ENCODE measurements around the gene EXOC2. TPM values are rescaled to one million over a fixed set of nuclear protein-coding genes. Genes with fewer than 3 reads are reported as not detected.

The EXOC2 gene
- polyA plus RNA-seq, 3 donors = 19.9 to 23.9 (median 22.8) TPM

GRCh38 chr6:659716-660581 lies 33.0 kb downstream of the EXOC2 start:
- DNase-seq (ENCODE audit: extremely low read depth in 1 of 11, low read depth in 9 of 11, low spot score in 4 of 11) = no peak

DNA sequence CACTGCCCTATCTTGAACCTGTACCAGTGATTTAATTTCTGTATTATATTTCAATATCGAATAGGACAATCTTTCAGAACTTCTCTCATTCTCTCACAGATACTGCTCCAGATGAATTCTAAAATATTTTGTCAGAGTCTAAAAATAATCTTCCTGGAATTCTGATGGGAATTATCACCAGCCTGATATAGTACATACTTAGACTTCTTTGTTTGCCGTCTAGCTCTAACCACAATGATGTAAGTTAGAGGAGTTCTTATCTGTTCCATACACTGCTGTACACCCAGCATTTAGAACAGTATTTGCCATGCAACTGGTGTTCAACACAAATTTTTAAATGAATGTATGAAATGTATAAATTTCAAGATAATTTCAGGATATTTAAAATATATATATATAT lies 34.7 kb downstream of the EXOC2 start:
- DNase-seq (ENCODE audit: extremely low read depth in 1 of 11, low read depth in 9 of 11, low spot score in 4 of 11) = no peak

DNA sequence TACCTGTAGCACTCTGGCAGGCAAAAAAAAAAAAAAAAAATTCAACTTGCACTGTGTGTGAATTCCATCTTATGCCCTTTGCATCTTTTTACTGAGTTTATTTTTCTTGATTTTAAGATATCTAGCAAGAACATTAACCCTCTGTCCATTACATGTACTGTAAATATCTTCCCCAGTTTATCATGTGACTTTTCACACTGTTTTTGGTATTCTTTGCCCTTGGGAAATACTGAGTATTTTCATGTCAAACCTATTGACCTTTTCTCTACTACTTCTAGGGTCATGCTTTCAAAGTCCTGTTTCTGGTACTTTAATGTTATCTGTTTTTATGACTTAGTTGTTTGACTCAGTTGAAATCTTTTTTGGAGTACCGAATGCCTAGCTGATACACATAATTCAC lies 35.2 kb downstream of the EXOC2 start:
- DNase-seq (ENCODE audit: extremely low read depth in 1 of 11, low read depth in 9 of 11, low spot score in 4 of 11) = no peak

GRCh38 chr6:656460-657252 lies 36.3 kb downstream of the EXOC2 start, which contains the start of gene HUS1B:
TSS of gene HUS1B (minus strand) at chr6:657100. CDS start at chr6:656944, 156 bp downstream.
- no peak for DNase-seq (ENCODE audit: extremely low read depth in 1 of 11, low read depth in 9 of 11, low spot score in 4 of 11)

GRCh38 chr6:654136-654535 lies 38.8 kb downstream of the EXOC2 start:
- DNase-seq (ENCODE audit: extremely low read depth in 1 of 11, low read depth in 9 of 11, low spot score in 4 of 11) = no peak

- DNase-seq (ENCODE audit: extremely low read depth in 1 of 11, low read depth in 9 of 11, low spot score in 4 of 11) = no peak
Measured at GRCh38 chr6:652865-653264, 40.1 kb downstream of the EXOC2 start.

- DNase-seq (ENCODE audit: extremely low read depth in 1 of 11, low read depth in 9 of 11, low spot score in 4 of 11) = no peak
Measured at GRCh38 chr6:650098-650497, 42.8 kb downstream of the EXOC2 start.

GRCh38 chr6:642805-643204 lies 50.1 kb downstream of the EXOC2 start:
- no peak for DNase-seq (ENCODE audit: extremely low read depth in 1 of 11, low read depth in 9 of 11, low spot score in 4 of 11)

DNA sequence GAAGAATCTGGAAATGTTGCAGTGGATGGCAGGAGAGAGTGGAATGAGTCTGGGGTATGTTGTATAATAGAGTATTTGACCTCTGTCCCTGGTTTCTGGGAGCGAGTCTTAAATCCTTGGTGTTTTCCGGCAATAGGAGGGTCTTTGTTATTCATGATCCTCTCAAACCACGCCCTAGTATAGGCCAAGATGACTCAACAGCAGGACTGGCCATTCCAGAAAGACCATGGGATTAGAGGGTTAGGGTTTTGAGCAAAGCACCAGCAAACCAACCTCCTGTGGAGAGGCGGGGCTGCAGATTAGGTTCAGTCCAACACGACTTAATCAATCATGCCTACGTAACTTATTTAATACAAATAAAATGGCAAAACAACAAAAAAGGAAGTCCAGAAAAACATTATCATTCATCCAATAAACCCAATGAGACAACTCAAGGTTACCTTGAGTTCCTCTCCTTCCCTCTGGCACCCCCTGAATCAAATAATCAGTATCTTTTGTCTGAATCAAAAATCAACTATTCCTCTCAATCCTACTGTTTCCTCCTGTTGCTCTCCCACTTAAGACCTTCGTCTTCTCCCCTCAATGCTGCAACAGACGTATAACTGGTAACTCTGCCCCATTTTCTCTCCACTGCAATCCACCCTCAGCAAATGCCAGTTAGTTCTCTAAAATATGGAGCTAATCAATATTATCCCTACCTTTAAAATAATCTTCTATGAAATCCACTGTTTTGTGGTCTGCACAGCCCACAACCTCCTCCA lies 51.5 kb downstream of the EXOC2 start:
- DNase-seq (ENCODE audit: extremely low read depth in 1 of 11, low read depth in 9 of 11, low spot score in 4 of 11) = no peak

DNA sequence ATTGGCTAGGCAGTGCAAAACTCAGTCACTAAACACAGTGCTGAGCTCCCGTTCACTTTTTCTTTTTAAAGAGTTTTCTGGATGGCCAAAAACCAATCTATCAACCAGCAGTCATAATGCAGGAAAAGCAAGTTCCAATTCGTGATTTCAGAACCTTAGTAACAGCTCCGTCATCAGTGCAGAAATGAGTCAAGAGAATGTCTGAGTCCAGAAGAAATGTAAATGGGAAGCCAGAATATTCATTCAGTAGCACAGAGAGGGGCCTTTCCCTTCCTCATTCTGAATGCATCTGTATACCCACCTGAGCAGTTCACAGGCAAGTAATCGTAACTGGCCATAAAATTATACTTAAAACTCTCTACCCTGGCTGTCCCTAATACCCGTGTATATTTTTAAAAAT lies 56.5 kb downstream of the EXOC2 start:
- no peak for DNase-seq (ENCODE audit: extremely low read depth in 1 of 11, low read depth in 9 of 11, low spot score in 4 of 11)

GRCh38 chr6:635233-635632 lies 57.7 kb downstream of the EXOC2 start:
- no peak for DNase-seq (ENCODE audit: extremely low read depth in 1 of 11, low read depth in 9 of 11, low spot score in 4 of 11)

GRCh38 chr6:633611-634010 lies 59.3 kb downstream of the EXOC2 start:
- DNase-seq (ENCODE audit: extremely low read depth in 1 of 11, low read depth in 9 of 11, low spot score in 4 of 11) = no peak

DNA sequence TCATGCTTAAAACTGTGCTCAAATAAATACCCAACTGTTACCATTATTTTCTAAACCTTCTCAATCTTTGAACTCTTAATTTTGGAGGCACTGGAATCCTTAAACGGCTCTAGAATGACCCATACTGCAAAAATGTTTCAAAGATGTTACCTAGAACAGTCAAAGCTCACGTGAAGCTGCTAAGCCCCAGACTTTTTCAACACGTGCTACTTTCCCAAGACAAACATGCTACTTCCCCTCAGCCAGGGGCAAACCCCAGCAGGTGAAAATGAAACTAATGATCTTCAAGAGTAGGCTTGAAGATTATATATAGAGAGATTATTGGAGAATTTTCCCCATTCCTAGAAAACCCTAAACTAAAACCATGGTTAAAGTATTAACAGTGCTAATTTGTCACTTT lies 64.2 kb downstream of the EXOC2 start:
- DNase-seq (ENCODE audit: extremely low read depth in 1 of 11, low read depth in 9 of 11, low spot score in 4 of 11) = no peak

DNA sequence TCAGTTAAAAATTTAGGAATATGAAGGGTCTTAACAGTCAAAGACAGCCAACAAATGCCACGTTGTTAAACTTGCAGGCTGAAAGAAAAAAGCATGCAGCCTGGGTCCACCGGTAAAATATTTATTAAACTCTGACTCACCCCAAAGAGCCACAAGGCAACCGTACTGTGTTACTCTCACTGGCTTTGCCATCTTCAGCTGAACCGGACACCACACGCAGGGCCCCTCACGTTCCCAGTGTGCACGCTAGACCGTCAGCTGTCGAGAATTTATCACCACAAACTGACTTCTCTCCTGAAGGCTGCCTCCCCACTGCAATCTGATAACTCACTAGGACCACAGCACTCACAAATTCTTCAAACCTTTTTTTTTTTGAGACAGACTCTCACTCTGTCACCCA lies 66.7 kb downstream of the EXOC2 start:
- DNase-seq (ENCODE audit: extremely low read depth in 1 of 11, low read depth in 9 of 11, low spot score in 4 of 11) = peak in 7 of 11 donors; percentile 15 to 59 (median 34)

- peak in 2 of 11 donors; percentile 8 to 20 for DNase-seq (ENCODE audit: extremely low read depth in 1 of 11, low read depth in 9 of 11, low spot score in 4 of 11)
Measured at GRCh38 chr6:624979-625378, 68.0 kb downstream of the EXOC2 start.

DNA sequence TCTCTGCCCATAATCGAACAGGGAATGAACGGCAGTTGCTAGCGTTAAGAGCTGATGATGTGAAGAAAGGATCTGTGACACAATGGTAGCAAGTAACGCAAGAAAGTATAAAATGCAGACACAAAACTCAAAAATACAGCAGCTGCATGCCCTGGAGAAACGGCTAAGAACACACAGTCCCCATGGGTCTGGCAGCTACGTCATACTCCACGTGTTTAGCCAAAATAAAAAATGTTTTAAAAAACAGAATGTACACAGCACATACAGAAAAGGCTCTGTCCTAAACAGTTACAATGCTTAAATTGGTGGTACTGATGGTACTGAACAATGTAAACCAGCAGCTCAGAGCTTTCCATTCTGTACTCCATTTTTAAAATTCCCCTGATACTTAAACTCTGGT lies 70.5 kb downstream of the EXOC2 start:
- no peak for DNase-seq (ENCODE audit: extremely low read depth in 1 of 11, low read depth in 9 of 11, low spot score in 4 of 11)

DNA sequence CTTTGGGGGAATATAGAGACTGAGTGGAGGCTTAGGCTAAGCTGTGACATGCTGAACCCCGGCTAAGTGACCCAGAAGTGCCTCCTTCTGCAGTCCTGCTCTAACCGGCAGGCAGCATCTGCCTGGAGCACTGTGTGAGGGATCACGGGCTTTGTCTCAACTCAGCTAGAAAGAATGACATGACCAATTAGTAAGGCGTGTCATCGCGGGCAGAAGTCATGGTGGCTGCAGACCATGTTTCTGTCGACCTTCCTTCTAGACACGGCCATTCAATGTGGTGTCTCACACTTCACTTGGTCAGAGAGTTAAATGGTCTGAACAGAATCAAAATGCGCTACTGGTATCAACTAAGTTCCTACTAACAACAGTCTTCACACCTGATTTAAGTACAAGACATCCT lies 71.0 kb downstream of the EXOC2 start:
- no peak for DNase-seq (ENCODE audit: extremely low read depth in 1 of 11, low read depth in 9 of 11, low spot score in 4 of 11)

DNA sequence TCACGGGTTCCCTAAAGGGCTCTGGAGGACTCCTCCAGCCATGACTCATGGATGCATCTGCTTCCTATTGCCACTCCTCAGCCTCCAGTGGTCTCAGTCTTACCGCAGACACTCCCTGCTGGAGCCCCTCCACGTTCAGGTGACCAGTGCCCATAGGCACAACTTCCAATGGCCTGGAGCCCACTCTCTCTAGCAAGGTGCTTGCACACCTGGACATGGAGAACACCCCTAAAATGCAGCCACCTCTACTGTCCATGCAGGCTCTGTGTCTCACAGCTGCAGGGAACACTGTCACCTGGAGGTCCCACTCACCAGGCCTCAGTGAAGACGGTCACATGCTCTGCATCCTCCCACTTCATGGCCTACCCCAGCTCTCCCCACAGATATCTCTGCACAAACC lies 72.0 kb downstream of the EXOC2 start:
- DNase-seq (ENCODE audit: extremely low read depth in 1 of 11, low read depth in 9 of 11, low spot score in 4 of 11) = no peak

DNA sequence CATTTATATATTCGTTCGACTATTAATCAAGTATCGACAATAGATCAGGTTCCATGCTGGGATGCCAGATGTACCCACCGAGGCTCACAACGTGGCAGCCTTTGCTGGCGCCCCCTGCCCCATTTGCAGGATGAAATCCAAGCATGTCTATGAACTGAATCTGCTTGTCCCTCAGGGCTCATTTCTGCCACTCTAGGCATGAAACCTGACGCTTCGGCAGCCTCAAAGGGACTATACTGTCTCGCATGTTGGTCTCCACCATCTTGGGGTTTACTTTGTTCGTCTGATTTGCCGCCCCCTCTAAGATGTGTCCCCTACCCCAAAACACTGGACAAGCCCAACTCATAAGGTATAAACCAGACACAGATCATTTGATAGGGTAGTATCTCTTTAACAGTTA lies 72.8 kb downstream of the EXOC2 start:
- DNase-seq (ENCODE audit: extremely low read depth in 1 of 11, low read depth in 9 of 11, low spot score in 4 of 11) = no peak

All from renal cortex interstitium (tissue), 11 donors.